Mesendoderm (in vitro differentiated cells): ENCODE measurements around the gene ZNF37A.
A peak's percentile ranks its signal among the peaks of the same experiment; 100 is the strongest.

Source experiments
- DNase-seq: peaks from one replicate; pipeline ENCODE4 v3.0.0; 2013
- H2AK5ac ChIP-seq: 2 replicates; pipeline ENCODE4 v1.6.1; 2013; ENCODE audit warnings: low read length, inconsistent platforms
- H2BK120ac ChIP-seq: 2 replicates; pipeline ENCODE4 v1.6.1; 2013; ENCODE audit warnings: low read depth, mild to moderate bottlenecking, low read length, moderate library complexity, mixed read lengths
- H2BK15ac ChIP-seq: replicated peaks from 2 replicates; pipeline ENCODE4 v1.6.1; 2013; ENCODE audit warnings: low read depth, mild to moderate bottlenecking, moderate library complexity
- H2BK5ac ChIP-seq: 2 replicates; pipeline ENCODE4 v1.6.1; 2013; ENCODE audit warnings: low read length, inconsistent platforms
- H3K18ac ChIP-seq: 2 replicates; pipeline ENCODE4 v1.6.1; 2013; ENCODE audit warnings: mild to moderate bottlenecking, low read length, mixed read lengths
- H3K23ac ChIP-seq: one replicate; pipeline ENCODE4 v1.6.1; 2013; ENCODE audit warnings: low read length
- H3K27ac ChIP-seq: 2 replicates; pipeline ENCODE4 v1.5.1; 2013; ENCODE audit warnings: low read depth, mild to moderate bottlenecking, inconsistent platforms, low read length, moderate library complexity
- H3K27me3 ChIP-seq: 2 replicates; pipeline ENCODE4 v1.6.1; 2013; ENCODE audit warnings: low read length, control low read depth, mild to moderate bottlenecking, inconsistent platforms; ENCODE audit not compliant: insufficient read depth, poor library complexity
- H3K36me3 ChIP-seq: 2 replicates; pipeline ENCODE4 v1.6.1; 2013; ENCODE audit warnings: low read length, inconsistent platforms; ENCODE audit not compliant: control insufficient read depth, insufficient read depth
- H3K4ac ChIP-seq: one replicate; pipeline ENCODE4 v1.6.1; 2013; ENCODE audit warnings: low read depth, mild to moderate bottlenecking, low read length, moderate library complexity
- H3K4me1 ChIP-seq: 2 replicates; pipeline ENCODE4 v1.6.1; 2013; ENCODE audit warnings: low read depth, low read length, inconsistent platforms; ENCODE audit not compliant: control insufficient read depth
- H3K4me2 ChIP-seq: 2 replicates; pipeline ENCODE4 v1.6.1; 2013; ENCODE audit warnings: low read length
- H3K4me3 ChIP-seq: 2 replicates; pipeline ENCODE4 v1.5.1; 2013; ENCODE audit warnings: mild to moderate bottlenecking, low read length
- H3K56ac ChIP-seq: one replicate; pipeline ENCODE4 v1.6.1; 2013; ENCODE audit warnings: low read length
- H3K79me1 ChIP-seq: 2 replicates; pipeline ENCODE4 v1.6.1; 2013; ENCODE audit warnings: low read length, inconsistent platforms
- H3K79me2 ChIP-seq: 2 replicates; pipeline ENCODE4 v1.6.1; 2013; ENCODE audit warnings: mild to moderate bottlenecking, low read length; ENCODE audit not compliant: control insufficient read depth, insufficient read depth
- H3K9ac ChIP-seq: 2 replicates; pipeline ENCODE4 v1.6.1; 2013; ENCODE audit warnings: low read length, inconsistent platforms
- H4K5ac ChIP-seq: one replicate; pipeline ENCODE4 v1.6.1; 2013; ENCODE audit warnings: low read length
- H4K8ac ChIP-seq: one replicate; pipeline ENCODE4 v1.6.1; 2013; ENCODE audit warnings: low read depth, mild to moderate bottlenecking, control low read depth, low read length, moderate library complexity
- WGBS: extraction: QIAGEN DNeasy Blood & Tissue Kit; methylation state at CpG from one replicate; pipeline ENCODE4 v1.1.7; 2013; ENCODE audit warnings: low lambda C conversion rate, missing lambda C conversion rate; ENCODE audit not compliant: insufficient coverage; ENCODE audit errors: extremely low coverage; 5-methylcytosine and 5-hydroxymethylcytosine counted together

The ZNF37A gene

GRCh38 chr10:38093816-38094157 lies 350 bp upstream of the ZNF37A start:
- H3K27ac ChIP-seq, result no peak overlapping the region
- no CpG with 5 or more reads among the region's 16 CpGs for WGBS

GRCh38 chr10:38094927-38095574 lies 914 bp downstream of the ZNF37A start:
- no peak for DNase-seq
- Histone ChIP-seq H3K79me2 (no peaks in the 10 kb centered on the region), H3K27me3 (no peaks in the 10 kb centered on the region), H3K9ac (peak overlapping the region; percentile 68), H3K27ac (no peak overlapping the region), H3K4me1 (no peaks in the 10 kb centered on the region), H2BK5ac (no peak overlapping the region), H2BK15ac (no peak overlapping the region), H4K8ac (no peak overlapping the region), H3K4me2 (peak overlapping the region; percentile 57), H3K36me3 (no peaks in the 10 kb centered on the region), H3K4me3 (no peak overlapping the region), H4K5ac (no peak overlapping the region), H3K79me1 (no peaks in the 10 kb centered on the region), H2BK120ac (no peak overlapping the region), H2AK5ac (no peak overlapping the region), H3K56ac (peak overlapping the region; percentile 88), H3K18ac (no peak overlapping the region), H3K23ac (no peak overlapping the region), H3K4ac (no peak overlapping the region)
- WGBS, result no CpG with 5 or more reads among the region's 21 CpGs

More at GRCh38 chr10:38093816-38094157, 350 bp upstream of the ZNF37A start:
- H2BK5ac ChIP-seq, result no peak overlapping the region
- no peaks in the 10 kb centered on the region for H3K79me1 ChIP-seq
- H2AK5ac ChIP-seq, result no peak overlapping the region
- no peaks in the 10 kb centered on the region for H3K36me3 ChIP-seq
- H3K4me3 ChIP-seq, result no peak overlapping the region
- H3K4me1 ChIP-seq, result no peaks in the 10 kb centered on the region
- H3K4me2 ChIP-seq, result peak overlapping the region; percentile 43
- no peak overlapping the region for H3K4ac ChIP-seq
- no peak overlapping the region for H4K8ac ChIP-seq
- no peak overlapping the region for H3K23ac ChIP-seq
- H4K5ac ChIP-seq, result no peak overlapping the region
- no peaks in the 10 kb centered on the region for H3K79me2 ChIP-seq
- no peak overlapping the region for H3K18ac ChIP-seq
- DNase-seq, result no peak
- no peak overlapping the region for H2BK15ac ChIP-seq
- no peaks in the 10 kb centered on the region for H3K27me3 ChIP-seq
- peak overlapping the region; percentile 15 for H3K56ac ChIP-seq
- no peak overlapping the region for H3K9ac ChIP-seq
- no peak overlapping the region for H2BK120ac ChIP-seq

DNA sequence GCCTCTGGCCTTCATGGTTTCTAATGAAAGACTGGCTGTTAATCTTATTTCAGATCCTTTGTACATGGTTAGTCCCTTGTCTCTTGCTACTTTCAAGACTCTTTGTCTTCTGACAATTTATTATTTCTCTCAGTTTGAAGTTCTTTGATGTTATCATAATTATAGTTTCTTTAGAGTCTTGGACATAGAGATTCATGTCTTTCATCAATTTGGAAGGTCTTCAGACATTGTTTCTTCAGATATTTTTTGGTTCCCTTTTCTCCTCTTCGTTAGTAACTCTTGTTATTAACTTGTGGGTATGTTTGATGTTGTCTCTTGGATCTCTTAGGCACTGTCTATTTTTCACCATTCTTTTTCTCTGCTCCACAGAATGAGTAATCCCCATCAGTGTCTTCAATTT lies 8.7 kb downstream of the ZNF37A start:
- no peak overlapping the region for H3K4ac ChIP-seq
- H3K36me3 ChIP-seq, result peaks cover 2% of the 10 kb centered on the region
- no CpG with 5 or more reads among the region's 1 CpG for WGBS
- no peak for DNase-seq
- no peak overlapping the region for H3K23ac ChIP-seq
- H2BK120ac ChIP-seq, result no peak overlapping the region
- no peak overlapping the region for H3K4me3 ChIP-seq
- no peak overlapping the region for H2AK5ac ChIP-seq
- H3K18ac ChIP-seq, result no peak overlapping the region
- no peak overlapping the region for H4K5ac ChIP-seq
- no peak overlapping the region for H3K56ac ChIP-seq
- no peak overlapping the region for H2BK5ac ChIP-seq
- no peaks in the 10 kb centered on the region for H3K79me1 ChIP-seq
- H4K8ac ChIP-seq, result no peak overlapping the region
- no peaks in the 10 kb centered on the region for H3K27me3 ChIP-seq
- H2BK15ac ChIP-seq, result no peak overlapping the region
- H3K9ac ChIP-seq, result no peak overlapping the region
- no peaks in the 10 kb centered on the region for H3K79me2 ChIP-seq
- no peak overlapping the region for H3K27ac ChIP-seq
- H3K4me2 ChIP-seq, result no peak overlapping the region
- H3K4me1 ChIP-seq, result no peaks in the 10 kb centered on the region

DNA sequence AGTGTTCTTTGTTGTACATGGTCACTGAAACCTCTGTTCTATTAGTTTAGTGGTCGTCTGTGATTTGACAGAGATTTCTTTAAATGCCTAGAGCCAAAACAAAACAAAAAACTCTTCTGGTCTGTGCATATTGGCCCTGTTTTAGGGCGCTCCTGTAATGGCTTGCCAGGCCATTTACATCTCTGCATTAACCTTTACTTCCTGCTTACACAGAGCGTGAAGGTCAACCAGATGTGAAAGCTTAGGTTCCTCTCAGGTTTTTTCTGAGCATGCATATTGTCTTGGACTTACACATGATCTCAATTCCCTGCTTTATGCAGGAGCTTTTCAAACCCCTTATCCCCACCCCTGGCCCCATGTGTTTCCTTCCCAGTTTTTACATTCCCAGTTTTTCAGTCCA lies 9.6 kb downstream of the ZNF37A start:
- Histone ChIP-seq H3K79me1 (no peaks in the 10 kb centered on the region), H3K4me1 (no peaks in the 10 kb centered on the region), H3K9ac (no peak overlapping the region), H4K5ac (no peak overlapping the region), H3K79me2 (no peaks in the 10 kb centered on the region), H3K23ac (no peak overlapping the region), H3K4me2 (no peak overlapping the region), H2AK5ac (no peak overlapping the region), H3K4ac (no peak overlapping the region), H3K18ac (no peak overlapping the region), H2BK5ac (no peak overlapping the region), H3K36me3 (peaks cover 2% of the 10 kb centered on the region), H2BK120ac (no peak overlapping the region), H4K8ac (no peak overlapping the region), H3K27me3 (no peaks in the 10 kb centered on the region), H3K27ac (no peak overlapping the region), H3K56ac (no peak overlapping the region), H3K4me3 (no peak overlapping the region), H2BK15ac (no peak overlapping the region)
- no peak for DNase-seq
- WGBS, result no CpG with 5 or more reads among the region's 3 CpGs

DNA sequence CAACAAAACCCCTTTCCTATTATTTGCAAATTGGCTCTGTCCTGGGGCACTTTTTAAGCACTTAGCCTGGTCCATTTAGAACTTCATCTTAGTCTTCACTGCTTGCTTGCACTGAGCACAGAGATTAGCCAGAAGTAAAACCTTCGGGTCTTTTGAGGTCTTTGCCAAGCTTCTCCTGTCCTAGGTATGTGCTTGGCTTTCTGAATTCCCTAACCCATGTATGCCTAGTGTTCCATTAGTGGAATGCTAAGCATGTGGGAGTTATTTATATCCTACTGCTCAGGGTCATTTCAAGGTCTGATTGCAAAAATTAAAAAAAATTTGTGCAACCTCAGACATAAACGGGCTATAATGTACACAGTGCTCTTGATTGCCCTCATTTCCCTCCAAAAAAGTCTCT lies 18.0 kb downstream of the ZNF37A start:
- Histone ChIP-seq H3K79me2 (no peaks in the 10 kb centered on the region), H3K23ac (no peak overlapping the region), H3K18ac (no peak overlapping the region), H4K5ac (no peak overlapping the region), H3K9ac (no peak overlapping the region), H3K79me1 (no peaks in the 10 kb centered on the region), H3K27ac (no peak overlapping the region), H3K36me3 (no peaks in the 10 kb centered on the region), H3K4me2 (no peak overlapping the region), H3K4ac (no peak overlapping the region), H4K8ac (no peak overlapping the region), H3K27me3 (no peaks in the 10 kb centered on the region), H2BK5ac (no peak overlapping the region), H2AK5ac (no peak overlapping the region), H2BK120ac (no peak overlapping the region), H3K4me3 (no peak overlapping the region), H3K4me1 (no peaks in the 10 kb centered on the region), H3K56ac (no peak overlapping the region), H2BK15ac (no peak overlapping the region)
- DNase-seq, result no peak
- WGBS, result no CpG with 5 or more reads among the region's 2 CpGs
